CD4-positive, alpha-beta T cell (primary cell): ENCODE data around the gene GNLY. TPM values are rescaled to one million over a fixed set of nuclear protein-coding genes. Genes with fewer than 3 reads are reported as not detected.

Source experiments
- ATAC-seq: fragments of 200-7000 bp; cut with Tn5 transposase; one replicate; pipeline ENCODE4 v1.10.0; 2022; ENCODE audit warnings: mild to moderate bottlenecking; ENCODE audit not compliant: poor library complexity
- CTCF ChIA-PET: fragments of 350-600 bp; sonication (Branson Sonifier 250); formaldehyde crosslinking; loops from one replicate; lab custom pipeline; 2021; ENCODE audit warnings: antibody characterized with exemption, inconsistent platforms; lab: Charles Lee
- POLR2A ChIA-PET: fragments of 350-600 bp; sonication (Branson Sonifier 250); formaldehyde crosslinking; loops from one replicate; lab custom pipeline; 2021; ENCODE audit warnings: antibody characterized with exemption, inconsistent platforms; lab: Charles Lee
- DNase-seq, 14 experiments: peaks; one replicate each; pipeline ENCODE4 v3.0.0-alpha.2; 2013 to 2020; ENCODE audit warnings: mixed read lengths in 2 of 14
- H3K27ac ChIP-seq, 2 donors: one replicate each; pipeline versions ENCODE4 v1.5.1 to v1.7.0; 2013; ENCODE audit warnings: low read length in 2 of 2, low read depth in 1 of 2, mild to moderate bottlenecking in 1 of 2
- H3K27me3 ChIP-seq, 2 experiments: 1 replicate in 1 of 2; 2 replicates in 1 of 2; pipeline versions ENCODE4 v1.6.1 to v1.7.0; 2013; ENCODE audit warnings: low read length in 2 of 2, control low read depth in 1 of 2, mild to moderate bottlenecking in 1 of 2, moderate library complexity in 1 of 2; ENCODE audit not compliant: insufficient read depth in 2 of 2, control insufficient read depth in 1 of 2
- H3K36me3 ChIP-seq: one replicate; pipeline ENCODE4 v1.6.1; 2013; ENCODE audit warnings: low read length, control low read depth; ENCODE audit not compliant: insufficient read depth
- H3K4me1 ChIP-seq: one replicate; pipeline ENCODE4 v1.6.1; 2013; ENCODE audit warnings: low read length, control low read depth; ENCODE audit not compliant: insufficient read depth
- H3K4me3 ChIP-seq: one replicate; pipeline ENCODE4 v1.5.1; 2013; ENCODE audit warnings: mild to moderate bottlenecking, low read length, moderate library complexity
- H3K9me3 ChIP-seq, 2 experiments: 1 replicate in 1 of 2; 2 replicates in 1 of 2; pipeline versions ENCODE4 v1.6.1 to v1.7.0; 2013; ENCODE audit warnings: low read length in 2 of 2, mild to moderate bottlenecking in 2 of 2, control low read depth in 1 of 2, moderate library complexity in 1 of 2; ENCODE audit not compliant: control insufficient read depth in 1 of 2, insufficient read depth in 1 of 2
- H3K27ac Mint-ChIP-seq: one replicate; pipeline ENCODE4 v1.8.0; 2020; ENCODE audit warnings: mixed read lengths
- H3K27me3 Mint-ChIP-seq: one replicate; pipeline ENCODE4 v1.8.0; 2021; ENCODE audit warnings: mixed read lengths
- H3K36me3 Mint-ChIP-seq: one replicate; pipeline ENCODE4 v1.8.0; 2021; ENCODE audit warnings: low read depth, mixed read lengths
- H3K4me1 Mint-ChIP-seq: one replicate; pipeline ENCODE4 v1.8.0; 2021; ENCODE audit warnings: low read depth, mixed read lengths
- H3K4me3 Mint-ChIP-seq: one replicate; pipeline ENCODE4 v1.8.0; 2020; ENCODE audit warnings: mild to moderate bottlenecking, mixed read lengths
- H3K9me3 Mint-ChIP-seq: one replicate; pipeline ENCODE4 v1.8.0; 2020; ENCODE audit warnings: mixed read lengths
- intact Hi-C, 2 experiments: fragments of 100-400 bp; cut with DNase I in 1 of 2; cut with micrococcal nuclease in 1 of 2; formaldehyde crosslinking; loops; one replicate each; pipeline versions ENCODE4 v1.15.1 to v1.9.0; 2023 to 2025; cut with DNase I, micrococcal nuclease
- total RNA-seq, 174 experiments: library from RNA in 2 of 174; stranded (reverse) in 2 of 174; gene quantifications; one replicate each; pipeline ENCODE4 v1.2.3 and lab custom pipeline; 2021 to 2026
- TF ChIP-seq, protein P1 (sequence below): fragments of 200-600 bp; IDR thresholded peaks from one replicate; pipeline ENCODE4 v1.8.0; 2022; ENCODE audit warnings: antibody characterized with exemption, mild to moderate bottlenecking

GNLY gene
- total RNA-seq, 2 experiments from 2014 or later, result 45.1 TPM

DNA sequence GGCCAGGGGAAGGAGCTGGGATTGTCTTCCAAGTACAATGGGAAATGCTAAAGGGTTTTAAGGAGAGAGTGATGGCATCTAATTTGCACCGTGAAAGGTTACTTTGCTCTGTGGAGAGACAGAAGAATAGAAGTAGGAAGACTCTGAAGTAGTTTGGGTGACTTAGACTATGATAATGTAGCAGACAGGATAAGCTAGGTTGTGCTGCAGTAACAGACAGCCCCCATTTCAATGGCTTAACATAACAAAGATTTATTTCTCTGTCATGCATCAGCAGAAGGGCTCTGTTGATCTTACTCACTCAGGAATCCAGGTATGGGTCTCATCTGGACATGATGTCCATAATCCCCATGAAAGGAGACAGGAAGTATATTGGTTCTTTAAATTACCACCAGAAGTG lies 26.4 kb downstream of the GNLY start:
- POLR2A ChIA-PET, result no interaction called here
- H3K36me3 Mint-ChIP-seq, result no peaks in the 10 kb centered on the region
- Histone ChIP-seq H3K27me3 (no peaks in the 10 kb centered on the region), H3K4me3 (no peak overlapping the region), H3K36me3 (no peaks in the 10 kb centered on the region), H3K9me3 (no peaks in the 10 kb centered on the region), H3K4me1 (no peaks in the 10 kb centered on the region), H3K27ac (no peak overlapping the region)
- CTCF ChIA-PET, result interaction anchor here (2.7 to 2.8 kb wide), 2 partner anchors 8 to 13 kb away, joined by 6 to 8 read pairs; no protein-coding TSS in a partner anchor
- H3K27ac Mint-ChIP-seq, result no peak overlapping the region
- no peaks in the 10 kb centered on the region for H3K27me3 Mint-ChIP-seq
- intact Hi-C loops, result no loop called here
- no peak overlapping the region for H3K4me3 Mint-ChIP-seq
- H3K4me1 Mint-ChIP-seq, result no peaks in the 10 kb centered on the region
- no peak for DNase-seq
- H3K9me3 Mint-ChIP-seq, result no peaks in the 10 kb centered on the region
- no peak for ATAC-seq
- TF ChIP-seq, protein P1, sequence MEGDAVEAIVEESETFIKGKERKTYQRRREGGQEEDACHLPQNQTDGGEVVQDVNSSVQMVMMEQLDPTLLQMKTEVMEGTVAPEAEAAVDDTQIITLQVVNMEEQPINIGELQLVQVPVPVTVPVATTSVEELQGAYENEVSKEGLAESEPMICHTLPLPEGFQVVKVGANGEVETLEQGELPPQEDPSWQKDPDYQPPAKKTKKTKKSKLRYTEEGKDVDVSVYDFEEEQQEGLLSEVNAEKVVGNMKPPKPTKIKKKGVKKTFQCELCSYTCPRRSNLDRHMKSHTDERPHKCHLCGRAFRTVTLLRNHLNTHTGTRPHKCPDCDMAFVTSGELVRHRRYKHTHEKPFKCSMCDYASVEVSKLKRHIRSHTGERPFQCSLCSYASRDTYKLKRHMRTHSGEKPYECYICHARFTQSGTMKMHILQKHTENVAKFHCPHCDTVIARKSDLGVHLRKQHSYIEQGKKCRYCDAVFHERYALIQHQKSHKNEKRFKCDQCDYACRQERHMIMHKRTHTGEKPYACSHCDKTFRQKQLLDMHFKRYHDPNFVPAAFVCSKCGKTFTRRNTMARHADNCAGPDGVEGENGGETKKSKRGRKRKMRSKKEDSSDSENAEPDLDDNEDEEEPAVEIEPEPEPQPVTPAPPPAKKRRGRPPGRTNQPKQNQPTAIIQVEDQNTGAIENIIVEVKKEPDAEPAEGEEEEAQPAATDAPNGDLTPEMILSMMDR, result no peak

DNA sequence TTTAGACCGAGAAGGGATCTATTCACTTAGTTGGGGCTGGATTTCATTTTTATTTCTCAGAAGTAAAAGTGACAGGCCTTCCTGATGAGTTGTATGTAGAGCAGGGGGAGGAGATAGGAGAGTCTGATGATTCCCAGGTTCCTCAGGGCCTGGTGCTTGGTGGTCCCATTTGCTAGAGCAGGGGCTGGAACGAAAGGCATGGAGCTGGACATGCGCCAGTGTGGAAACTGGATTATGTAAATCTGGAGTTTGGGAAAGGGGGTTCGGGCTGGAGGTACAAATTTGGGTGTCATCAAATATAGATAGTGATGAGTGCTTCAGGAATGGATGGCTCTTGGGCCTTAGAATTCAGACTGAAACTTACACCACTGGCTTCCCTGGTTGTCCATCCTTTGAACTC lies 27.5 kb downstream of the GNLY start:
- H3K27me3 Mint-ChIP-seq, result no peaks in the 10 kb centered on the region
- DNase-seq, result peak in 1 of 14 experiments; percentile 4
- no peak for ATAC-seq
- Histone ChIP-seq H3K9me3 (no peaks in the 10 kb centered on the region), H3K27me3 (no peaks in the 10 kb centered on the region), H3K27ac (no peak overlapping the region), H3K4me1 (no peaks in the 10 kb centered on the region), H3K36me3 (no peaks in the 10 kb centered on the region), H3K4me3 (no peak overlapping the region)
- TF ChIP-seq, protein P1, result no peak
- POLR2A ChIA-PET, result no interaction called here
- H3K27ac Mint-ChIP-seq, result no peak overlapping the region
- no peaks in the 10 kb centered on the region for H3K9me3 Mint-ChIP-seq
- H3K4me1 Mint-ChIP-seq, result no peaks in the 10 kb centered on the region
- H3K36me3 Mint-ChIP-seq, result no peaks in the 10 kb centered on the region
- H3K4me3 Mint-ChIP-seq, result no peak overlapping the region
- intact Hi-C loops, result no loop called here
- CTCF ChIA-PET, result interaction anchor here (2.8 kb wide), 1 partner anchor 7 kb away, joined by 8 read pairs; no protein-coding TSS in a partner anchor

DNA sequence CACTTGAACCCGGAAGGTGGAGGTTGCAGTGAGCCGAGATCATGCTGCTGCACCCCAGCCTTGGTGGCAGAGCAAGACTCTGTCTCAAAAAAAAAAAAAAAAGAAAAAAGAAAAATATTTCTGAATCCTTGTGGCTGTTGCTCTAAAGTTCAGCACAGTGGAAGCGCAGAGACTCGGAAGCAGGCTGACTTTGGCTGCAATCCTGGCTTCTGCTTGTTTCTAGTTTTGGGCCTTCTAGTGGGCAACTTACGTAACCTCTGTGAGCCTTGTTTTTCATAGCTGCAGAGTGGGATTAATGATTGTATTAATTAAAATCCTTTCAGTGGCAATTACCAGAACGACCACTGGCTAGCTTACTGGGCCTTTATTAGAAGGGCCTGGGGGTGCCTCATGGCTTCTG lies 28.4 kb downstream of the GNLY start:
- ATAC-seq (no peak), DNase-seq (no peak)
- Mint-ChIP-seq H3K9me3 (no peaks in the 10 kb centered on the region), H3K27ac (no peak overlapping the region), H3K4me3 (no peak overlapping the region), H3K36me3 (no peaks in the 10 kb centered on the region), H3K27me3 (no peaks in the 10 kb centered on the region), H3K4me1 (no peaks in the 10 kb centered on the region)
- CTCF ChIA-PET, result no interaction called here
- POLR2A ChIA-PET, result no interaction called here
- Histone ChIP-seq H3K36me3 (no peaks in the 10 kb centered on the region), H3K9me3 (no peaks in the 10 kb centered on the region), H3K27me3 (no peaks in the 10 kb centered on the region), H3K27ac (no peak overlapping the region), H3K4me3 (no peak overlapping the region), H3K4me1 (no peaks in the 10 kb centered on the region)
- TF ChIP-seq, protein P1, result no peak
- intact Hi-C loops, result no loop called here
